Cardiac muscle cell (in vitro differentiated cells and primary cell): ENCODE results near the gene GRIA3. TPM values are rescaled to one million over a fixed set of nuclear protein-coding genes. Genes with fewer than 3 reads are reported as not detected.

Experiments used
- DNase-seq, 2 donors: peaks; one replicate each; pipeline versions ENCODE4 v3.0.0 to v3.0.0-alpha.2; 2010 to 2017; ENCODE audit warnings: low read depth in 1 of 2, low spot score in 1 of 2
- H3K27ac ChIP-seq: fragments of 200-600 bp; sonication (generic); 2 replicates; pipeline ENCODE4 v1.5.1; 2016
- H3K27me3 ChIP-seq: fragments of 200-600 bp; sonication (generic); 2 replicates; pipeline ENCODE4 v1.6.0; 2016; ENCODE audit warnings: control low read depth
- H3K36me3 ChIP-seq: fragments of 200-600 bp; sonication (generic); 2 replicates; pipeline ENCODE4 v1.5.1; 2016; ENCODE audit warnings: control low read depth
- H3K4me1 ChIP-seq: fragments of 200-600 bp; sonication (generic); 2 replicates; pipeline ENCODE4 v1.8.1; 2017; ENCODE audit warnings: low read depth, mild to moderate bottlenecking, mixed run types
- H3K4me3 ChIP-seq: fragments of 200-600 bp; sonication (generic); 2 replicates; pipeline ENCODE4 v1.5.1; 2016; ENCODE audit warnings: mild to moderate bottlenecking
- H3K9me3 ChIP-seq: fragments of 200-600 bp; sonication (generic); 2 replicates; pipeline ENCODE4 v1.5.1; 2017; ENCODE audit warnings: low read depth, mild to moderate bottlenecking, control low read depth
- CTCF ChIP-seq: IDR thresholded peaks from 2 replicates; pipeline ENCODE4 v1.5.1; 2012; ENCODE audit warnings: low read depth, mild to moderate bottlenecking, low read length
- polyA plus RNA-seq: library from polyadenylated mRNA; unstranded; fragments of >200 nt; fragmentation: Nextera tagmentation; extraction: Ambion mirVana; gene quantifications from 2 replicates; pipeline ENCODE4 v1.2.1, GENCODE V29; 2016
- total RNA-seq: library from RNA; depleted of rRNA; stranded (reverse); fragments of >200 nt; gene quantifications from 2 replicates; pipeline ENCODE4 v1.2.3, GENCODE V29; 2016

Gene GRIA3
- total and polyA plus RNA-seq, 2 experiments from 2014 or later = 2.8 to 6.1 TPM

- H3K27me3 ChIP-seq = no peaks in the 10 kb centered on the region
Observed at GRCh38 chrX:123422875-123423274, 238.8 kb downstream of the GRIA3 start.

GRCh38 chrX:123424546-123424945 lies 240.5 kb downstream of the GRIA3 start:
- Histone ChIP-seq H3K4me1 (no peaks in the 10 kb centered on the region), H3K9me3 (no peaks in the 10 kb centered on the region), H3K4me3 (no peak overlapping the region), H3K36me3 (no peaks in the 10 kb centered on the region), H3K27me3 (no peaks in the 10 kb centered on the region), H3K27ac (no peak overlapping the region)
- DNase-seq = peak in 1 of 2 donors; percentile 7
- no peak for TF ChIP-seq CTCF

More at GRCh38 chrX:123422875-123423274, 238.8 kb downstream of the GRIA3 start:
- Histone ChIP-seq H3K9me3 (no peaks in the 10 kb centered on the region), H3K4me3 (no peak overlapping the region), H3K36me3 (no peaks in the 10 kb centered on the region), H3K4me1 (no peaks in the 10 kb centered on the region), H3K27ac (no peak overlapping the region)
- TF ChIP-seq CTCF = peak; percentile 60
- peak; percentile 32 to 36 for DNase-seq

GRCh38 chrX:123425471-123425870 lies 241.4 kb downstream of the GRIA3 start:
- no peak for DNase-seq
- H3K4me3 ChIP-seq = no peak overlapping the region
- no peak for TF ChIP-seq CTCF
- H3K36me3 ChIP-seq = no peaks in the 10 kb centered on the region
- H3K9me3 ChIP-seq = no peaks in the 10 kb centered on the region
- no peaks in the 10 kb centered on the region for H3K27me3 ChIP-seq
- H3K27ac ChIP-seq = no peak overlapping the region
- no peaks in the 10 kb centered on the region for H3K4me1 ChIP-seq

- peak in 1 of 2 donors; percentile 43 for DNase-seq
- no peaks in the 10 kb centered on the region for H3K9me3 ChIP-seq
- no peak for TF ChIP-seq CTCF
Observed at GRCh38 chrX:123425904-123426303, 241.8 kb downstream of the GRIA3 start.

GRCh38 chrX:123432361-123433150 lies 248.5 kb downstream of the GRIA3 start:
- Histone ChIP-seq H3K27ac (no peak overlapping the region), H3K27me3 (no peaks in the 10 kb centered on the region), H3K9me3 (no peaks in the 10 kb centered on the region), H3K4me3 (no peak overlapping the region), H3K4me1 (no peaks in the 10 kb centered on the region), H3K36me3 (no peaks in the 10 kb centered on the region)
- no peak for TF ChIP-seq CTCF
- no peak for DNase-seq

More at GRCh38 chrX:123425904-123426303, 241.8 kb downstream of the GRIA3 start:
- Histone ChIP-seq H3K36me3 (no peaks in the 10 kb centered on the region), H3K4me1 (no peaks in the 10 kb centered on the region), H3K27me3 (no peaks in the 10 kb centered on the region), H3K27ac (no peak overlapping the region), H3K4me3 (no peak overlapping the region)
